Right cardiac atrium (tissue), 5 donors: Measurements from ENCODE around the gene LTN1. TPM values are rescaled to one million over a fixed set of nuclear protein-coding genes. Genes with fewer than 3 reads are reported as not detected.

Experiments used
- polyA plus RNA-seq: library from polyadenylated mRNA; stranded (reverse); fragments of 200-250 nt; gene quantifications from one replicate; pipeline ENCODE4 v1.2.3, GENCODE V29; 2013
- total RNA-seq, 4 donors: library from RNA; stranded (reverse); fragmentation: NEBNext Ultra II Directional; extraction: Animal tissue kit (Norgen Biotek cat#: 25700); gene quantifications; one replicate each; pipeline ENCODE4 v1.2.1, GENCODE V29; 2021
- donor health status: healthy with polysubstance abuse.
- donor health status: DM: no; HTN: yes; CAD: no.
- donor health status: DM: no; HTN: no; CAD: no.
- donor health status: DM: no; HTN: yes; CAD: no; lungs with severe emphysema.
- donor health status: DM: yes; HTN: yes; CAD: no.

Gene LTN1
- total and polyA plus RNA-seq, 5 donors: 4.8 to 20.0 (median 18.2) TPM

Other genes starting within 250 kb of the LTN1 start
- gene RWDD2B, start 26.5 kb upstream of the LTN1 start, total RNA-seq: 10 to 100 TPM; 14.3 to 15.9 (median 15.3) TPM
- 18.3 TPM for gene RWDD2B, start 26.5 kb upstream of the LTN1 start, polyA plus RNA-seq
- 10 to 100 TPM; 33.2 to 41.3 (median 33.8) TPM for gene USP16, start 31.8 kb upstream of the LTN1 start, total RNA-seq
- gene USP16, start 31.8 kb upstream of the LTN1 start, polyA plus RNA-seq: 21.7 TPM
- 100 to 1,000 TPM in 3 of 4 donors, 10 to 100 TPM in 1; 98.5 to 122 (median 109) TPM for gene CCT8, start 80.8 kb upstream of the LTN1 start, total RNA-seq
- gene CCT8, start 80.8 kb upstream of the LTN1 start, polyA plus RNA-seq: 138 TPM
- gene MAP3K7CL, start 137.8 kb upstream of the LTN1 start, total RNA-seq: 1 to 10 TPM; 1.8 to 6.0 (median 3.3) TPM
- 3.2 TPM for gene MAP3K7CL, start 137.8 kb upstream of the LTN1 start, polyA plus RNA-seq